ENCODE results near the gene RRP1.

The RRP1 gene

DNA sequence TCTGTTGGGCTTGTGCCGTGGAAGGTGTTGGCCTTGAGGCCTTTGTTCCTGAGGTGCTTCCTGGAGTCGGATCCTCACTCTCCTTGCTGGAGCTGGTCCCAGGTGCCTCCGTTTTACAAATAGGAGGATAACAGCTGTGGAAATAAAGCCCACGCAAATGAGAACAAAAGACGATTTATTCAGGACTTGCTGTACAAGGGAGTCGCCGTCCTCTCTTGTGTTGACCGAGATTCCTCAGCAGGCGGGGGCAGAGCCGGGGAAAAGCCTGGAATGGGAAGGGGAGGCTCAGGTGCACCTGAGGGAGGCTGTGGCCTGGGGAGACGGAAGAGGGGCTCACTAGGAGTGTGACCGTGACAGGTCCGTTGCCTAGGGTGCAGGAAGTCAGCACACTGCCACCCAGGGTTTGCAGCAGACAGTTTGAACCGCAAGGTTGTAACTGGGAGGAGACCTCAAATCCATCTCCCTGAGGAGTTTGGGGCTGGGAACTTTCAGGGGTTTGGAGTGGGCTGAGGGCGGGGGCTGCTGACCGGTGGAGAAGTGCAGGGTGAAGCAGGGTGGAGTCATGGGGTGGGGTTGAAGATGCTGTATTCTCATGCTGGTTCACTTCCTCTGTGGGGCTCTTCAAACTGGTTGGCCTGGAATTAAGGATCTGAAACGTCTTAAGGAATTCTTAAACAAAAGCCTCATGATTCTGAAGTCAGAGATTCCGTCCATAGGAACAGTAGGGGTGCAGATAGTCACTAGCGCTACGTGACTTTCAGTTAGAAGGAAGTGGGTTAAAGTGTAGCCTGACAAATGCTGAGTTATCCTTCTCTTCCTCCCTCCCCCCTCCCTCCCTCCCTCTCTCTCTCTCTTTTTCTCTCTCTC, 10.7 kb upstream of the RRP1 start:
- no peak for DNase-seq

DNA sequence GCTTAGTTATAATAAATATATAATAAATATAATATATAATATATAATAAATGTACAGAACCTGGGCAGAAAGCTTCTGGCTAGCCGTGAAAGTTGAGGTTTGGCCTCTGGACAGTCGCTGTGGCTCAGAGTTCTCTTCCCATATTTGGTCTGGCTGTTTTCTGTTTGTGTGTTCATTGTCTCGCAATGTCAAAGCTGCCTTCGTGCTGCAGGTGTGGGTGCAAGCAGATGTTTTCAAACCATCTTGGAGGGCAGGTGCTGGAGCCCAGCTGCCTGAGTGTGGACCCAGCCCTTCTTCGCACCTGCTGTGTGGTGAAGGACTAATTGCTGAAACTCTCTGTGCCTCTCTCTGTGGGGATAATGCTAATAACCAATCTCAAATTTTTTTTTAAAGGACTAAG, 9.7 kb upstream of the RRP1 start:
- DNase-seq = no peak

DNA sequence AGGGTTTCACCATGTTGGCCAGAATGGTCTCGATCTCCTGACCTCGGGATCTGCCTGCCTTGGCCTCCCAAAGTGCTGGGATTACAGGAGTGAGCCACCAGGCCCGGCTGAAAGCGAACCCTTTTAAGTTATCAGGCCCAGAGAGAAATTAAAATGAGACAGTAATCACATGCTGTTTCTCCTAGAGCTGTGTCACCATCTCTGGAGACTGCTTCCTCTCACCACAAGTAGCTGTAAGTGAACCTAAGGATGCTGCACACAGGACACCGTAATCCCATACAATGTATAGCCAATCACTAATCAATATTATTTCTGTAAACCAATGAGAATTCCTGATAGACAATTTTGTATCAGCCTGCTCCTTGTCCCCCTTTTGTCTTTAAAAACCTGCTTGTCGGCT, 7.5 kb upstream of the RRP1 start:
- no peak for DNase-seq

DNA sequence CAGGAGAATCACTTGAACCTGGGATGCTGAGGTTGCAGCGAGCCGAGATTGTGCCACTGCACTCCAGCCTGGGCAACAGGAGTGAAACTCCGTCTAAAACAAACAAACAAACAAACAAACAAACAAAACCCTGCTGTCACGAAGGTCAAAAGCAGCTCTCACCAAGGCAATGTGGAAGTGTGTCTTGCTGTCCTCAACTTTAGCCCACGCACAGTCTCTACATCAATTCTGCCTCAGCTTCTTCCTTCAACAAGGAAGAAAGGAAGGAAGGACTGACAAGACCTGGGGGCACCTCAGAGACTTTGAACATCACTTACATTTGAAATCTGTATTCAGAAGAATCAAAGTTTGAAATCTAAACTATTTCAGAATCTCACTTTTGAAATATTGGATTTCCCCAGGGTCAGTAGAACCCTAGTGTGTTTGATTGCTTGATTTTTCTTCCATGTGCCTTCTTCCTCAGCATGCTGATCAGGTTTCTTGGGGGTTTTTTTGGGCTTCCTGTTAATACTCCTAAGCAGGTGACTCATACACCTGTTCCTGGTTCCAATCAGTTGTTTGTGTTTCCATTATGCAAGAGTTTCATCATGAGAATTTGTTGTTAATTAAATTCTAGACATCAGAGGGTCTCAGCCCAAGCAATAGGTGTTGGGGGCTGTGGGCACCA, 6.8 kb upstream of the RRP1 start:
- DNase-seq = no peak

DNA sequence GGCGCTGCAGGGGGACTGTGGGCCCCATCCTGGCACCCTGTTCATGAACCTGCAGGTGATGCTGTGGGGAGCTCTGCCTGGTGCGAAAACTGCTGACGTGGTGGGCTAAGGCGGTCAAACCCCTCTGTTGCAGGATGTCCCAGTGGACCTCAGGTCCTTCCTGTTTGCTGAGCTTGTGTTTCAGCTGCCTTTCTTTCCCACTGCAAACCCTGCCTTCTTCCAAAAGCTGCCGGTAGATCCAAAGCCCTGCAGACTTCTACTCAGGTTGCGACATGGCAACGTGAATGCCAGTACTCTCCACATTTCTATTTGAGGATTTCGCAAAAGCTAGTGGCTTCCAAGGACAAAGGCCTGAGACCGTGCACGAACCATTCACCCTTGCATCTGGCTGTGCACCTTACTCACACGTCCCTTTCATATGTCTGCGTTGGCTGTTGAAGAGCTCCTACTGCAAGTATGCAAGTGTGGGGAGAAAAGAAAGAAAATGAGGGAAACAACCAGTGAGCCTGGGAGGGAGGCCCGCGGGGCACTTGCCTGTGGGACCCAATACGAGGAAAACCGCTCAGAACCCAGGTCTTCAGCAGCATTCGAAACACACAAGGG, 6.2 kb upstream of the RRP1 start:
- DNase-seq = no peak

DNA sequence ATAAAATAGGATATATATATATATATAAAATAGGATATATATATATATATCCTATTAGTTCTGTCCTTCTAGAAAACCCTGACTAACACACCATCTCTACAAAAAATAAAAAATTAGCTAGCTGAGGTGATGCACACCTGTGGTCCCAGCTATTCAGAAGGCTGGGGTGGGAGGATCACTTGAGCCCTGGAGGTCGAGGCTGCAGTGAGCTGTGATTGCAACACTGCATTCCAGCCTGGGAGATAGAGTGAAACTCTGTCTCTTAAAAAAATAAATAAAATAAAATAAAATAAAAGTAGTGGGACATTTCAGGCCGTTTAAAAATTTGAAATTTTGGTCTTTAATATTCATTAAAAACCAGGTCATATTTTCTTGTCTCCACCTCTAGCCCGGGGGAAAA, 4.2 kb upstream of the RRP1 start:
- no peak for DNase-seq

DNA sequence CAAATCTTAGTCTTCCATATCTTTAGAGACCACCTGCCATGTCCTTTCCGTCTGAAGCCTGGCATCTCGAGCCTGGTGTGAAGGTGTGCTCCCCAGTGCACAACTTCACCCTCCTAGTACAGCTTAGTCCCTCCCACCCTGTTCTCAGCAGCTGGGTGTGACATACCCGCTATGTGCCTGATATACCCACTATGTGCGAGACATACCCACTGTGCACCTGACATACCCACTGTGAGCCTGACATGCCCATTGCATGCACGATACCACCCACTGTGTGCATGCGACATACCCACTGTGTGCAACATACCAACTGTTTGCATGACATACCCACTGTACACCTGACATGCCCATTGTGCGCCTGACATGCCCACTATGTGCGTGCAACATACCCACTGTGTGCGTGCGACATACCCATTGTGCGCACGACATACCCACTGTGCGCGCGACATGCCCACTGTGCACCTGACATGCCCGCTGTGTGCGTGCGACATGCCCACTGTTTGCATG, 3.0 kb upstream of the RRP1 start:
- no peak for DNase-seq

DNA sequence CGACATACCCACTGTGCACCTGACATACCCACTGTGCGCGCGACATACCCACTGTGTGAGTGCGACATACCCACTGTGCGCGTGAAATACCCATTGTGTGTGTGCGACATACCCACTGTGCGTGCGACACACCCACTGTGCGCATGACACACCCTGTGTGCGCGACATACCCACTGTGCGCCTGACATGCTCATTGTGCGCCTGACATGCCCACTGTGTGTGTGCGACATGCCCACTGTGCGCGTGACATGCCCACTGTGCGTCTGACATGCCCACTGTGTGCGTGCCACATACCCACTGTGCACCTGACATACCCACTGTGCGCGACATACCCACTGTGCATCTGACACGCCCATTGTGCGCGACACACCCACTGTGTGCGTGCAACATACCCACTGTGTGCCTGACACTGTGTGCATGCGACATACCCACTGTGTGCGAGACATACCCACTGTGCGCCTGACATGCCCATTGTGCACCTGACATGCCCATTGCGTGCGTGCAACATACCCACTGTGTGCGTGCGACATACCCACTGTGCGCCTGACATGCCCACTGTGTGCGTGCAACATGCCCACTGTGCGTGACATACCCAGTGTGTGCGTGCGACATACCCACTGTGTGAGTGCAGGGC, 2.5 kb upstream of the RRP1 start:
- DNase-seq = no peak

DNA sequence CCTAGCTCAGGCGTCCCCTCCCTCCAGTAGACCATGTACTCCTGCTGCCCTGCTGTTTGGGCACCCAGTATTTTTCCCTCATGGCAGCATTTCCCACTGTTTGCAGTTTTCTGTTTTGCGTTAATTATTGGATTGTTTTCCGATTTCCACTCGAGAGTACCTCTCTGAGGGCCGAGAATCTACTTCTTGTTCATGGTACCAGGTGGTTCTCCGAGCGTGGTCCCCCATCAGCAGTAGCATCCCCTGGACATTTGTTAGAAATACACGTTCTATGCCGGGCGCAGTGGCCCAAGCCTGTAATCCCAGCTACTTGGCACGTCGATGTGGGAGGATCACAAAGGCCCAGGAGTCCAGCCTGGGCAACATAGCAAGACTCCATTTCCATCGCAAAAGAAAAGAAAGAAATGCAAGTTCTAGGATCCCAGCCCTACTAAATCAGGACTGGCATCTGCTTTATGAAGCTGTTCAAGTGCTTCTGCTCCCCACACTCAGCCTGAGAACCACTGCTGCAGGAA, 690 bp downstream of the RRP1 start:
- no peak for DNase-seq

DNA sequence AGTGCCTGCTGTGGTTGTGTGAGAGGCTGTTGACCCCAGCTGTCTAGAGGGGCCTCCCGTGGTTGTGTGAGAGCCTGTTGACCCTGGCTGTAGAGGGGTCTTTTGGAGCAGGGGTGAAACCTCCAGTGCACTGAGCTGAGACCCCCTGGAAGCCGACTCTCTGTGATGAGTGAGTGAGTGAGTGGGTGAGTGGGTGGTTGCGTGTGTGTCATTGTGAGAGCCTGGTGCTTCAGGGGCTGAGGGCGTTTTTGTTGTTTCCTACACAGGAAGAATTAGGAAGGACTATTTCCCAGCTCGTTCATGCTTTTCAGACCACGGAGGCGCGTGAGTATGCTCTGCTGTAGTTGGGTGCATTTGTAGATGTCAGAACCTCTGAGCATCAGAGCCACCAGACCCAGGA, 3.0 kb downstream of the RRP1 start:
- peak in 1 of 2 experiments; percentile 15 for DNase-seq

DNA sequence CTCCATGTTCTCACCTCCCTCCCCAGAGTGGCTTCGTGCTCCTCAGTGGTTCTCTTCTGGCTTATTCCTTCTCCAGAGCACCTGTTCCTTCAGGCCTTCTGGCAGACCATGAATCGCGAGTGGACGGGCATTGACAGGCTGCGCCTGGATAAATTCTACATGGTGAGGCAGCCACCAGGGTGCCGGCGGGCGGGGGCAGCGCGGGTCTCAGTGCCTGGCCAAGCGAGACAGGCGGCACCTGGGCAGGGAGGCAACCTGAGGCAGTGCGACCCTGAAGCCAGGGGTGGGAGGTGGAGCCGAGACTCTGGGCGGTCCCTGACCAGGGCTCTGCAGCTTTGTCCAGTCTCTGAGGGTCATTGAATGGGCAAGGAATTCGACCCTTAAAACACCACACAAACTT, 3.9 kb downstream of the RRP1 start:
- no peak for DNase-seq

DNA sequence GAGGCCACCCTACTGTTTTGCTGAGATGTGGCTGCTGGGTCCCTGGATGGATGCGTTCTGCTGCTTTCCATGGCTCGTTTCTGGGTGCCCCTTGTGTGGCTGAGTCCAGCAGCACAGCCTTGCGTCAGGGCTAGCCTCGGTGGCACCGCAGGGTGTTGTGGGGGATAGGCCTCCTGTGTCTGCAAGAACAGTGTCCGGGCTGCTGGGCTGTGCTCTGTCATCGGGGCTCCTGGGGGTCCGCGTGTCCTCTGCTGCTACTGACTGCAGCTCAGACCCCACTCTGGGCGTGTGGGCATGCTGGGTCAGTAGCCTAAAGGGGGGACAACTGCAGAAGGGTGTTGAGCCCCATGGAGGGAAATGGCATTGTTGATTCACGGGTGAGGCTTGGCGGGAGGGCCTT, 4.9 kb downstream of the RRP1 start:
- DNase-seq = no peak

DNA sequence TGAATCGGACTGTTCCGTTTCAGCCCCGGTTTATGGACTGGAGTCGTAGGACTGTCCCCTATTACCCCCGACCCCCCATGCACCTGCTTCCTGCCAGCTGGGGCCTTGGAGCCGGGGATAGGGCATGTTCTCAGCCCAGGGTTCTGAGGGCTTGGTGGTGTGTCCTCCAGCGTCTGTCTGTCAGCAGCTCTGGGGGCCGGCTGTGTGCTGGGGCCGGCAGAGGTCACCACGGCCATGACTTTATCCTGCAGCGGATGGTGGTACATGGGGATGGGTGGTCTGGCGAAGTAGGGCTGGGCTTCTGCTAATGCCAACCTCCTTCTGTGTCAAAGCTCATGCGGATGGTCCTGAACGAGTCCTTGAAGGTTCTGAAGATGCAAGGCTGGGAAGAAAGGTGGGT, 5.5 kb downstream of the RRP1 start:
- no peak for DNase-seq

DNA sequence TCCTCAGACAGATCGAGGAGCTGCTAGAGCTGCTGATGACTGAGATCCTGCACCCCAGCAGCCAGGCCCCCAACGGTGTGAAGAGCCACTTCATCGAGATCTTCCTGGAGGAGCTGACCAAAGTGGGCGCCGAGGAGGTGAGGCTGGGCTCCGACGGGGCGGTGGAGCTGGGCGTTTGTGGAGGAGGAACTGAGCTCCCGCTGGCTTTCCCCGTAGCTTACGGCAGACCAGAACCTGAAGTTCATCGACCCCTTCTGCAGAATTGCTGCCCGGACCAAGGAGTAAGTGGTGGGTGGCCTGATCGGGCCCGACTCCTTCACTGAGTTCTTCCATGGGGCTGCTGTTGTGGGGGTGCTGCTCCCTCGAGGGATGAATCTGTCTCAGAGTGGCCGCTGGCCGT, 8.0 kb downstream of the RRP1 start:
- DNase-seq = no peak

DNA sequence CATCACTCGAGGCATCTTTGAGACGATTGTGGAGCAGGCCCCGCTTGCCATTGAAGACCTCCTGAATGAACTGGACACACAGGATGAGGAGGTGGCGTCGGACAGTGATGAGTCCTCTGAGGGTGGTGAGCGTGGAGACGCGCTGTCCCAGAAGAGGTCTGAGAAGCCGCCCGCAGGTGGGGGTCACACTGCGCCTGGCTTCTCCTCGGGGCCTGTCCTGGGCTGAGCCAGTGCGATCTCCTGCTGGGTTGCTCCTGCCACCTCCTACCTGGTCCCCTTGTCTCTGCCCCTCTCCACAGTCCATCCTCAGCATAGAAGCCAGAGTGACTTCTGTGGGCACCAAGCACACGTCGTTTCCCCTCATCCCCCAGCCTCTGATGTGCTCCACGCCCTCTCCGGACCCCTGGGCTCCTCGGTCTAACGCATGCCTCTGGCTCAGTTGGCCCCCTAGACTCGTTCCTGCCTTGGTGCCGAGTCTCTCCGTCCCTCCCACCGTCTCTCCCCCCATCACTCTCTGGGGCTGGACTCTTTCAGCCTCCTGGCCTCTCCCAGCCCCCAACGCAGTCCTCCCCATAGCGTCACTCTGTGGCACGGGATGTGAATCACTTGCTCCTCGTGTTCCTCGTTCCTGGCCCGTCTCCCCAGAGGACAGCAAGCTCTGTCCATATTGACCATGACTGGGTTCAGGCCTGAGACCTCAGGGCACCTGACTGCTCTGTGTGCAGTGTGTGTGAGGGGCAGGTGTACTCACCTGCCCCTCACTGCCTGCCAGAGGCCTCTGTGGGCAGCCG, 8.7 kb downstream of the RRP1 start:
- DNase-seq = no peak

DNA sequence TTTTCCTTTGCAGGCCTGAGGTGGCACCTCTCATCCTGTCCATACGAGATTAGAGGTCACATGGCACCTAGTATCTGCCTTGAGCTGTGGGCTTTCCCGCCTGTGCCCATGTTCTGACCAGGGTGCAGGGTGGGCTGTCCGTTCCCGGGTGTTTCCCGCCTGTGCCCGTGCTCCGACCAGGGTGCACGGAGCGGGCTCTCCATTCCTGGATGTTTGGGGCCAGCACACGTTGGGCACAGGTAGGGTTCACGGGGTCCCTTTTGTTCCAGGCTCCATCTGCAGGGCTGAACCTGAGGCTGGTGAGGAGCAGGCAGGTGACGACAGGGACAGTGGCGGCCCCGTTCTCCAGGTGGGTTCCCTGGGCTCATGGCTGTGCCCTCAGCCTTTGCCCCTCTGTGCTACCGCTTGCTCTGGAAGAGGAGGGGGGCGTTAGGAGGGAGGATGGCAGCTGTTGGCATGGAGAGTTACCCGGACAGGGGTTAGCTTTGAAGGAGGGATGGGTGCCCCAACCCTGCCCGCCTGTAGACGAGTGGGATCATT, 10.0 kb downstream of the RRP1 start:
- DNase-seq = no peak

DNA sequence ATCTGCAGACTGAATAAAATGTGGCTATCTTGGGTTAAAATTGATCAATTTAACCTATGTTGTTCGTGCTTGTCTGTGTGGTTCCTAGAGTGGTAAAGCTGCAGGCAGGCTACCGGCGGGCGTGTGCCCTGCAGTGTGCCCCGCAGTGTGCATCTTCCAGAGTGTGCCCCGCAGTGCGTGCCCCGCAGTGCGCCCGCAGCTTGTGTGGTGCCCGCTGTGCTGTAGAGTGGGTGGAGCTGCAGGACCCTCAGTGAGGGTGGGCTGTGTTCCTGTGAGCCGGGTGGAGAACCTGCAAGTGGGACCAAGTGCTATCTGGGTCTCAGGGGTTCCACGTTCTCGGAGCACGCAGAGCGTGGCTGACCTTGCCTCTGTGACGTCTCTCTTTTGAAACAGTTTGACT, 10.7 kb downstream of the RRP1 start:
- DNase-seq = no peak

DNA sequence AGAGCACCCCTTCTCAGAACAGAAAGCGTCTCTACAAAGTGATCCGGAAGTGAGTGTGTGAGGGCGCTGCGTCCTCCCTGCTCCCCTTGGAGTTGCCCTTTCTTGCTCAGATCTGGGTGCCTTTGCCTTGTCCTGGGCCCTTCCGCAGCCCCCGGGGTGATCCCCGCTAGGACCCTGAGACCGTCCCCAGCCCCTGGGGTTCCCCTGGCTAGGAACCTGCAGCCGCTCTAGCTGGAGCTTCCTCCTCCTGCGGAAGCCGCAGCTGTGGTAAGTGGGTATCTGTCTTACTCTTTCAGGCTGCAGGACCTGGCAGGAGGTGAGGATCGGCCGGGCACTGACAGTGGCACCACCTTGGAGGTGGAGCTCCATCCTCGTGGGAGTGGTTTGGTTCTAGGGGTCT, 11.2 kb downstream of the RRP1 start:
- no peak for DNase-seq

DNA sequence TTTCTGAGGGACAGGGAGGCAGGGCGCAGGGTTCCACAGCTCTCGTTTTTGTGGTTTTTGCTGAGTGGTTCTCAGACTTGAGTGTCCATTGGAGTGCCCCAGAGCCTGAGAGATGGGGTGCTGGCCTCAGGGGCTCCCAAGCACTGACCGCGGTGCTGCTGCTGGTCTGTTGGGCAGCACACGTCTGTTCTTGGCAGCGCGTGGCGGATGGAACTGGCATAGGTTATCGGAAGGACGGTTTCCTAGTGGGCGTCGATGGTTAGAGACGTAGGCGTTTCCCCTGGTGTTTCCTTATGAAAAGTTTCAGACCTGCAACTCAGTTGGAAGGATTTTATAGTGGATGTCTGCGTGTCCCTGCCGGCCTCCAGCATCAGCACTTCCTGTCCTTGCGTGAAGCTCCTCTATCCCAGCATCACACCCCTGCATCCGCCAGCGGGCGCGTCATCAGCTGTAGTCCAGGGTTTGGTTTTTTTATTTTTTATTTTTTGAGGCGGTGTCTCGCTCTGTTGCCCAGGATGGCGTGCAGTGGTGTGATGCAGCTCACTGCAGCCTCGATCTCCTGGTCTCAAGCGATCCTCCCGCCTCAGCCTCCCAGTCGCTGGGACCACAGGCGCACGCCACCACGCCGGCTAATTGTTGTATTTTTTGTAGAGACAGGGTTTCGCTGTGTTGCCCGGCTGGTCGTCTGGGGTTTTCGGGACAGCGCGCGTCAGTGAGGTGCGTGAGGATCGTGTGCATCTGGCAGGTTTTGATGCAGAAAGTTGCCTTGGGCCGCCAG, 11.8 kb downstream of the RRP1 start:
- no peak for DNase-seq

DNA sequence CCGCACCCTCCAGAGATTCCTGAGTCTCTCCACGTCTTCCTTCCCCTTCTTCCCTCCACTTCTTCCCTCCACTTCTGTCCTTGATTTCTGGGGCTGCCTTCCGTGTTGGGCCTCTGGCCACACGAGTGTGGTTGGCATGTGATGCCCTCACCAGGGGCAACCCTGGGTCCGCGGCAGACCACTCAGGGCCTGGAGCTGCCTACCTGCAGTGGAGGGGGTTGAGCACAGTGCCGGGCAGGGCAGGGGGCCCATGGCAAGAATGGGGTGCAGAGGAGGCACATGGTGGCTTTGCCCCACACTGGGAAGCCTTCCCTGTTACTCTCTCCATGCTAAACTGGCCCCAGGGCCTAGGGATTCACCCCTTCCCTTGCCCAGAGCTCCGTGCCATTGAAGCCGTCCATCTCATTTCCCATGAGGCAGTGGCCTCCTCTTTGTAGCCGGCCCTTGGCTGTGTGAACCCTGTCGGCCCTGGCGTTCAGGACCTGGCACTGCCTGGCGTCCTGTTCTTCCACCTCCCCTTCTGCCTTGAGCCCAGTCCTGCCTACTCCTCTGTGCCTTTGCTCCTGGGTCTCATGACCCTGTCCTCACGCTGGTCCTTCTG, 13.4 kb downstream of the RRP1 start:
- DNase-seq = no peak

Measured in stimulated activated CD4-positive, alpha-beta T cell treated with anti-CD3 and anti-CD28 coated beads, Interleukin-4, amount 100 ng/mL, for 4 hours (primary cell).